ENCODE data around the gene GSN. TPM values are rescaled to one million over a fixed set of nuclear protein-coding genes. Genes with fewer than 3 reads are reported as not detected.

GSN gene
- total and polyA plus RNA-seq, 2 of the 8 experiments (the other 6 are each of a cell fraction or from before 2014, with no cell fraction given): 52.3 to 94.5 TPM

DNA sequence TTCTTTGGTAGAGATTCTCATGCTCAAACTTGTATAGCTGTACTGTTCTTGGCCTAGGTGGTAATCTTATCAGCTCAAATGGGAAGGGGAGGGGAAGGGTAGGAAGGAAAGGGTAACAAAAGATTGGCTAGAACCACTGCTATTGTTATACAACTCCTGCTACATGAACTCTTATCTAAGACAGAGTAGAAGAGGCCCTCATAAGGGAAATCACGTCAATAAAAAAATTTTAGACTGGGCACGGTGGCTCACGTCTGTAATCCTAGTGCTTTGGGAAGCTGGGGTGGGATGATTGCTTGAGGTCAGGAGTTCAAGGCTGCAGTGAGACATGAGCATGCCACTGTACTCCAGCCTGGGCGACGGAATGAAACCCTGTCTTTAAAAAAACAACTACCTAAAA, 86.2 kb downstream of the GSN start:
- H3K23ac ChIP-seq (ENCODE audit: insufficient read length): no peak overlapping the region
- H2AFZ ChIP-seq (ENCODE audit: low read length): no peak overlapping the region
- H3K4me2 ChIP-seq (ENCODE audit: insufficient read depth in 1 of 2, low read depth in 2 of 2, low read length in 2 of 2): no peak overlapping the region
- H3K27ac ChIP-seq (ENCODE audit: low read depth, low read length): no peak overlapping the region
- H4K8ac ChIP-seq (ENCODE audit: extremely low read depth, insufficient read depth, low read length): no peak overlapping the region
- H2BK20ac ChIP-seq (ENCODE audit: low read length): no peak overlapping the region
- no peaks in the 10 kb centered on the region for H3K9me3 ChIP-seq (ENCODE audit: insufficient read depth in 2 of 2, low read depth in 1 of 2, low read length in 1 of 2)
- POLR2A ChIA-PET (ENCODE audit: partially characterized antibody): interaction anchor here (1.0 kb wide), 1 partner anchor 31 kb away, joined by 3 read pairs; no protein-coding TSS in a partner anchor
- H3K79me1 ChIP-seq (ENCODE audit: low read depth, low read length): no peaks in the 10 kb centered on the region
- FAIRE-seq (no peak), DNase-seq (ENCODE audit: low read depth in 1 of 2, low spot score in 2 of 2) (no peak)
- H3K9ac ChIP-seq (replicated peaks in 1 of 4; ENCODE audit: extremely low read depth in 1 of 4, low read depth in 3 of 4, low read length in 3 of 4): no peak overlapping the region
- H2BK12ac ChIP-seq (ENCODE audit: low read depth, low read length): no peak overlapping the region
- peaks cover 0 to 5% (median 0%) of the 10 kb centered on the region in 4 experiments; a peak in 1 of 7 replicates for H3K4me1 ChIP-seq (replicated peaks in 1 of 4; ENCODE audit: control insufficient read depth in 3 of 4, insufficient read depth in 4 of 4, low read length in 3 of 4)
- H3K4me3 ChIP-seq (ENCODE audit: extremely low read depth in 1 of 4, insufficient read depth in 2 of 4, low read depth in 3 of 4, low read length in 4 of 4): no peak overlapping the region
- H3K23me2 ChIP-seq (ENCODE audit: low read depth, low read length): no peaks in the 10 kb centered on the region; the same call in none of the 2 replicates
- no peak overlapping the region for H2AK5ac ChIP-seq (ENCODE audit: low read depth, low read length)
- no peaks in the 10 kb centered on the region for H4K20me1 ChIP-seq (replicated peaks in 1 of 2; ENCODE audit: control insufficient read depth in 1 of 2, insufficient read depth in 2 of 2, low read length in 2 of 2)
- H3K14ac ChIP-seq (ENCODE audit: insufficient read length): no peak overlapping the region
- no peak overlapping the region for H3K4ac ChIP-seq (replicated peaks; ENCODE audit: insufficient read length, low read depth, low read length)
- no peak overlapping the region for H4K5ac ChIP-seq (ENCODE audit: insufficient read length, low read depth, low read length)
- H2BK5ac ChIP-seq (ENCODE audit: low read depth, low read length): no peak overlapping the region
- no peak overlapping the region for H2BK120ac ChIP-seq (replicated peaks; ENCODE audit: low read depth, low read length)
- 90% methylated on average over 5 of the region's 5 CpGs; no CpG with 5 or more reads in 1 of the 2 experiments for WGBS, 2 experiments (ENCODE audit: extremely low coverage in 1 of 2, insufficient coverage in 1 of 2, insufficient read length in 1 of 2, insufficient replicate concordance in 2 of 2, low coverage in 1 of 2, low lambda C conversion rate in 2 of 2, missing lambda C conversion rate in 1 of 2)
- H3K79me2 ChIP-seq (ENCODE audit: control insufficient read depth in 1 of 2, insufficient read depth in 2 of 2, low read length in 2 of 2): no peaks in the 10 kb centered on the region
- H4K91ac ChIP-seq (replicated peaks; ENCODE audit: insufficient read length, low read length): no peak overlapping the region
- CTCF ChIA-PET (ENCODE audit: partially characterized antibody): interaction anchor here (0.7 to 2.5 kb wide), 7 partner anchors 17 to 624 kb away, joined by 3 to 8 read pairs (median 4); no protein-coding TSS in a partner anchor
- no peak overlapping the region for H3K56ac ChIP-seq (replicated peaks; ENCODE audit: insufficient read length, low read depth, low read length)
- no peaks in the 10 kb centered on the region for H3K27me3 ChIP-seq (replicated peaks in 1 of 4; ENCODE audit: control insufficient read depth in 3 of 4, extremely low read depth in 1 of 4, insufficient read depth in 3 of 4, low read length in 3 of 4)
- no peak overlapping the region for H3K18ac ChIP-seq (ENCODE audit: extremely low read depth, low read length)
- H3K36me3 ChIP-seq (ENCODE audit: control insufficient read depth in 2 of 4, insufficient read depth in 4 of 4, low read length in 3 of 4): peaks cover 0 to 31% (median 0%) of the 10 kb centered on the region in 4 experiments; a peak in 3 of 8 replicates
- H2BK15ac ChIP-seq (ENCODE audit: low read length): no peak overlapping the region
- TF ChIP-seq SAP30 (IDR thresholded peaks at IDR 0.05; ENCODE audit: insufficient read depth, insufficient replicate concordance, low read length) (no peak), SIN3A (conservative IDR thresholded peaks at IDR 0.05 in 1 of 2, IDR thresholded peaks at IDR 0.05 in 1 of 2; ENCODE audit: low read depth in 1 of 2, low read length in 2 of 2) (no peak), KDM1A (IDR thresholded peaks at IDR 0.05; ENCODE audit: borderline replicate concordance, low read length) (no peak), CTBP2 (IDR thresholded peaks at IDR 0.05; ENCODE audit: borderline replicate concordance, insufficient read depth, insufficient read length, low read length) (no peak), POLR2AphosphoS5 (IDR thresholded peaks at IDR 0.05; ENCODE audit: low read depth, low read length) (no peak), SIX5 (IDR thresholded peaks at IDR 0.05; ENCODE audit: low read depth, low read length) (no peak), POLR2A (IDR thresholded peaks at IDR 0.05; ENCODE audit: control extremely low read depth in 1 of 2, low read depth in 2 of 2, low read length in 2 of 2) (no peak), NANOG (IDR thresholded peaks at IDR 0.05; ENCODE audit: insufficient read depth, low read depth, low read length, poor library complexity, severe bottlenecking) (no peak), JUN (IDR thresholded peaks at IDR 0.05; ENCODE audit: low read depth, low read length) (no peak), CEBPB (IDR thresholded peaks at IDR 0.05; ENCODE audit: low read depth, low read length) (no peak), RXRA (IDR thresholded peaks at IDR 0.05; ENCODE audit: insufficient read depth, low read depth, low read length) (no peak), GTF2F1 (IDR thresholded peaks at IDR 0.05; ENCODE audit: borderline replicate concordance, low read depth, low read length) (no peak), RAD21 (IDR thresholded peaks at IDR 0.05 in 1 of 2, conservative IDR thresholded peaks at IDR 0.05 in 1 of 2; ENCODE audit: low read depth in 2 of 2, low read length in 2 of 2) (no peak), SP4 (IDR thresholded peaks at IDR 0.05; ENCODE audit: low read length) (no peak)

Measured in H1 (cell line).